GM12875 (cell line): ENCODE measurements around the gene A2M.

ENCODE experiments used
- H3K4me3 ChIP-seq: one replicate; pipeline ENCODE4 v1.5.1; 2011; ENCODE audit warnings: low read depth, low read length, control low read depth
- CTCF ChIP-seq: IDR thresholded peaks from 2 replicates; pipeline ENCODE4 v1.5.1; 2011; ENCODE audit warnings: low read depth, mild to moderate bottlenecking, control low read depth, inconsistent platforms, low read length, moderate library complexity, borderline replicate concordance; ENCODE audit not compliant: insufficient read depth

Gene A2M

GRCh38 chr12:9115731-9116559 lies at the start of gene A2M:
Gene A2M, minus strand, starts transcription at chr12:9115919. Its CDS starts 70 bp downstream, at chr12:9115849.
- no peak for TF ChIP-seq CTCF
- no peak within 1 kb of the TSS for H3K4me3 ChIP-seq

- no peak overlapping the region for H3K4me3 ChIP-seq
- TF ChIP-seq CTCF, result no peak
Observed at GRCh38 chr12:9163392-9163791, 47.7 kb upstream of the A2M start.

- no peak for TF ChIP-seq CTCF
- H3K4me3 ChIP-seq, result no peak overlapping the region
Observed at GRCh38 chr12:9156119-9156518, 40.4 kb upstream of the A2M start.

- no peak overlapping the region for H3K4me3 ChIP-seq
- 0 out of 2 replicates have a peak, but pooled peaks have one; percentile 6 for TF ChIP-seq CTCF
Observed at GRCh38 chr12:9149372-9149771, 33.7 kb upstream of the A2M start.

- H3K4me3 ChIP-seq, result no peak overlapping the region
- TF ChIP-seq CTCF, result no peak
Observed at GRCh38 chr12:9148926-9149325, 33.2 kb upstream of the A2M start.

GRCh38 chr12:9147461-9147860 lies 31.7 kb upstream of the A2M start:
- TF ChIP-seq CTCF, result no peak
- H3K4me3 ChIP-seq, result no peak overlapping the region

GRCh38 chr12:9144730-9145106 lies 29.0 kb upstream of the A2M start:
- no peak for TF ChIP-seq CTCF
- no peak overlapping the region for H3K4me3 ChIP-seq
